ENCODE measurements around the gene FOXM1. TPM values are rescaled to one million over a fixed set of nuclear protein-coding genes. Genes with fewer than 3 reads are reported as not detected.
A peak's percentile ranks its signal among the peaks of the same experiment; 100 is the strongest.

FOXM1 gene
- total and polyA plus RNA-seq, 2 experiments from 2014 or later = 15.4 to 23.9 TPM

- Histone ChIP-seq H4K20me1 (ENCODE audit: insufficient read depth) (no peaks in the 10 kb centered on the region), H3K9me3 (ENCODE audit: low read depth) (no peaks in the 10 kb centered on the region), H3K27ac (no peak overlapping the region), H3F3A (ENCODE audit: insufficient read depth) (no peaks in the 10 kb centered on the region), H3K4me3 (no peak overlapping the region), H2AFZ (no peak overlapping the region), H3K9ac (no peak overlapping the region), H3K9me2 (ENCODE audit: insufficient read depth) (no peaks in the 10 kb centered on the region), H3K27me3 (replicated peaks; ENCODE audit: insufficient read depth) (no peaks in the 10 kb centered on the region), H3K4me1 (ENCODE audit: insufficient read depth) (no peaks in the 10 kb centered on the region), H3K36me3 (ENCODE audit: low read depth) (no peaks in the 10 kb centered on the region), H3K79me2 (ENCODE audit: insufficient read depth) (no peaks in the 10 kb centered on the region), H3K4me2 (ENCODE audit: unreplicated experiment) (no peak overlapping the region)
- no peak for DNase-seq
- no peak for TF ChIP-seq EZH2 (IDR thresholded peaks at IDR 0.05; ENCODE audit: insufficient read depth, poor library complexity, severe bottlenecking)
- TF ChIP-seq EZH2phosphoT487 (IDR thresholded peaks at IDR 0.05; ENCODE audit: insufficient read depth, low read depth) = no peak
- 55 to 57% methylated on average over 4 of the region's 4 CpGs for WGBS, 2 experiments (ENCODE audit: low coverage in 1 of 2, low lambda C conversion rate in 2 of 2, missing lambda C conversion rate in 2 of 2)
- in situ Hi-C loops (cut with MboI) = no loop called here
Observed at GRCh38 chr12:2835691-2836403, 41.1 kb downstream of the FOXM1 start.

GRCh38 chr12:2834581-2835491 is 42.1 kb downstream of the FOXM1 start, which contains the start of gene NRIP2:
NRIP2 (minus strand) TSS chr12:2835035; CDS start chr12:2834983, 52 bp downstream.
- H3K9me3 ChIP-seq (ENCODE audit: low read depth) = no peaks in the 10 kb centered on the region
- no peaks in the 10 kb centered on the region for H3K36me3 ChIP-seq (ENCODE audit: low read depth)
- H2AFZ ChIP-seq = no peak within 1 kb of the TSS
- peak within 1 kb of the TSS; percentile 13; the same call in 1 of the 2 replicates for H3K9ac ChIP-seq
- TF ChIP-seq EZH2 (IDR thresholded peaks at IDR 0.05; ENCODE audit: insufficient read depth, poor library complexity, severe bottlenecking) (no peak), EZH2phosphoT487 (IDR thresholded peaks at IDR 0.05; ENCODE audit: insufficient read depth, low read depth) (no peak)
- in situ Hi-C loops (cut with MboI) = no loop called here
- no peak within 1 kb of the TSS for H3K27ac ChIP-seq
- DNase-seq = peak; percentile 56
- H3F3A ChIP-seq (ENCODE audit: insufficient read depth) = no peaks in the 10 kb centered on the region
- H3K4me1 ChIP-seq (ENCODE audit: insufficient read depth) = no peaks in the 10 kb centered on the region
- no peaks in the 10 kb centered on the region for H4K20me1 ChIP-seq (ENCODE audit: insufficient read depth)
- no peaks in the 10 kb centered on the region for H3K79me2 ChIP-seq (ENCODE audit: insufficient read depth)
- H3K27me3 ChIP-seq (replicated peaks; ENCODE audit: insufficient read depth) = no peaks in the 10 kb centered on the region
- H3K9me2 ChIP-seq (ENCODE audit: insufficient read depth) = no peaks in the 10 kb centered on the region
- peak within 1 kb of the TSS; percentile 45; the same call in 1 of the 2 replicates for H3K4me3 ChIP-seq
- 3 to 4% methylated on average over 30 to 31 of the region's 32 CpGs for WGBS, 2 experiments (ENCODE audit: low coverage in 1 of 2, low lambda C conversion rate in 2 of 2, missing lambda C conversion rate in 2 of 2)
- peak within 1 kb of the TSS; percentile 49 for H3K4me2 ChIP-seq (ENCODE audit: unreplicated experiment)

DNA sequence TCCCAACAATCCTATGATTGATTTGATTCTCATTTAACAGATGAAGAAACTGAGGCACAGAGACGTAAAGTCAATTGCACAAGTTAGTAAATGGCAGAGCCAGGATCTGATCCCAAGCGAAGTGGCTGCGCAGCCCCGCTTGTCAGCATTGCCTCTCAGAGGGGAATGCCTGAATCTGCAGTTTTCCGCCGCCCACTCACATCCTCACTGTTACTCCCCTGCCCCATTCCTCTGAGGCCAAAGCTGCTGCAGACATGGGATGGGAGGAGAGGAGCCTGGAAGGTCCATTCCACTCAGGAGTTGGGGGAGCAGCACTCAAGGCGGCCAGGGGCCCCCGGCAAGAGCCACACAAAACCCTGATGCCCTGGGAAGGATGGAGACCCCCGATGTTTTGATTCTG is 43.2 kb downstream of the FOXM1 start:
- no peaks in the 10 kb centered on the region for H3K36me3 ChIP-seq (ENCODE audit: low read depth)
- H3K4me2 ChIP-seq (ENCODE audit: unreplicated experiment) = no peak overlapping the region
- no peak overlapping the region for H3K27ac ChIP-seq
- H3K9me3 ChIP-seq (ENCODE audit: low read depth) = no peaks in the 10 kb centered on the region
- WGBS, 2 experiments (ENCODE audit: low coverage in 1 of 2, low lambda C conversion rate in 2 of 2, missing lambda C conversion rate in 2 of 2) = 89 to 92% methylated on average over 7 to 9 of the region's 9 CpGs
- TF ChIP-seq EZH2phosphoT487 (IDR thresholded peaks at IDR 0.05; ENCODE audit: insufficient read depth, low read depth) (no peak), EZH2 (IDR thresholded peaks at IDR 0.05; ENCODE audit: insufficient read depth, poor library complexity, severe bottlenecking) (no peak)
- no peak overlapping the region for H2AFZ ChIP-seq
- in situ Hi-C loops (cut with MboI) = no loop called here
- no peaks in the 10 kb centered on the region for H3K4me1 ChIP-seq (ENCODE audit: insufficient read depth)
- no peak for DNase-seq
- no peak overlapping the region for H3K9ac ChIP-seq
- H3K27me3 ChIP-seq (replicated peaks; ENCODE audit: insufficient read depth) = no peaks in the 10 kb centered on the region
- H3K9me2 ChIP-seq (ENCODE audit: insufficient read depth) = no peaks in the 10 kb centered on the region
- no peaks in the 10 kb centered on the region for H4K20me1 ChIP-seq (ENCODE audit: insufficient read depth)
- no peaks in the 10 kb centered on the region for H3F3A ChIP-seq (ENCODE audit: insufficient read depth)
- no peaks in the 10 kb centered on the region for H3K79me2 ChIP-seq (ENCODE audit: insufficient read depth)
- H3K4me3 ChIP-seq = no peak overlapping the region

- no peak for DNase-seq
- in situ Hi-C loops (cut with MboI) = no loop called here
- H3K9me2 ChIP-seq (ENCODE audit: insufficient read depth) = no peaks in the 10 kb centered on the region
Observed at GRCh38 chr12:2833327-2833726, 43.6 kb downstream of the FOXM1 start.

More at GRCh38 chr12:2833327-2833726, 43.6 kb downstream of the FOXM1 start:
- Histone ChIP-seq H3K27ac (no peak overlapping the region), H3F3A (ENCODE audit: insufficient read depth) (no peaks in the 10 kb centered on the region), H3K4me3 (no peak overlapping the region), H3K4me2 (ENCODE audit: unreplicated experiment) (no peak overlapping the region), H3K36me3 (ENCODE audit: low read depth) (no peaks in the 10 kb centered on the region), H3K79me2 (ENCODE audit: insufficient read depth) (no peaks in the 10 kb centered on the region), H3K27me3 (replicated peaks; ENCODE audit: insufficient read depth) (no peaks in the 10 kb centered on the region), H4K20me1 (ENCODE audit: insufficient read depth) (no peaks in the 10 kb centered on the region), H2AFZ (no peak overlapping the region), H3K4me1 (ENCODE audit: insufficient read depth) (no peaks in the 10 kb centered on the region), H3K9me3 (ENCODE audit: low read depth) (no peaks in the 10 kb centered on the region), H3K9ac (no peak overlapping the region)
- TF ChIP-seq EZH2phosphoT487 (IDR thresholded peaks at IDR 0.05; ENCODE audit: insufficient read depth, low read depth) (no peak), EZH2 (IDR thresholded peaks at IDR 0.05; ENCODE audit: insufficient read depth, poor library complexity, severe bottlenecking) (no peak)
- WGBS, 2 experiments (ENCODE audit: low coverage in 1 of 2, low lambda C conversion rate in 2 of 2, missing lambda C conversion rate in 2 of 2) = 70 to 73% methylated on average over 5 of the region's 5 CpGs
